ENCODE measurements around the gene FTSJ1.

- TF ChIP-seq EZH2 (IDR thresholded peaks at IDR 0.05; ENCODE audit: borderline replicate concordance, low read depth, low read length, poor library complexity, severe bottlenecking) (no peak), CTCF (conservative IDR thresholded peaks at IDR 0.05; ENCODE audit: low read depth, low read length) (no peak)
These were observed 29.5 kb downstream of the FTSJ1 start for GRCh38 chrX:48505481-48505880.

Data from A673 (cell line).